A172 (cell line): ENCODE results near the gene TMCC3. TPM values are rescaled to one million over a fixed set of nuclear protein-coding genes. Genes with fewer than 3 reads are reported as not detected.
"Not testable (repeated sequence)": the region's sequence is repeated elsewhere in the genome, so short reads cannot be mapped to it uniquely, and the experiment has no call there.

Experiments
- DNase-seq: peaks from one replicate; pipeline ENCODE4 v3.0.0-alpha.2; 2015; ENCODE audit warnings: low spot score
- total RNA-seq: library from RNA; depleted of rRNA; stranded (reverse); fragments of >200 nt; shearing (Covaris generic); gene quantifications from 2 replicates; pipeline ENCODE4 v1.2.3, GENCODE V29; 2014

TMCC3 gene
- total RNA-seq, 1 experiment from 2014 or later = 0.05 TPM

- no peak for DNase-seq
Measured at GRCh38 chr12:94634717-94635116, 15.6 kb downstream of the TMCC3 start.

- DNase-seq = no peak
Measured at GRCh38 chr12:94633401-94633800, 17.0 kb downstream of the TMCC3 start.

GRCh38 chr12:94631058-94631457 is 19.3 kb downstream of the TMCC3 start:
- DNase-seq = no peak

- no peak for DNase-seq
Measured at GRCh38 chr12:94628819-94629472, 21.4 kb downstream of the TMCC3 start.

GRCh38 chr12:94628369-94628768 is 22.0 kb downstream of the TMCC3 start:
- no peak for DNase-seq

GRCh38 chr12:94625531-94625930 is 24.8 kb downstream of the TMCC3 start:
- no peak for DNase-seq

GRCh38 chr12:94623161-94623920 is 27.0 kb downstream of the TMCC3 start:
- no peak for DNase-seq

- no peak for DNase-seq
Measured at GRCh38 chr12:94622475-94622874, 27.9 kb downstream of the TMCC3 start.

- DNase-seq = peak; percentile 18
Measured at GRCh38 chr12:94621662-94622359, 28.5 kb downstream of the TMCC3 start.

- no peak for DNase-seq
Measured at GRCh38 chr12:94620621-94621020, 29.7 kb downstream of the TMCC3 start.

- peak; percentile 76 for DNase-seq
Measured at GRCh38 chr12:94618995-94619695, 31.2 kb downstream of the TMCC3 start.

GRCh38 chr12:94617101-94617500 is 33.3 kb downstream of the TMCC3 start:
- no peak for DNase-seq

- DNase-seq = peak; percentile 48
Measured at GRCh38 chr12:94616203-94616729, 34.1 kb downstream of the TMCC3 start.

- peak; percentile 47 for DNase-seq
Measured at GRCh38 chr12:94615260-94616181, 34.8 kb downstream of the TMCC3 start.

- peak; percentile 7 for DNase-seq
Measured at GRCh38 chr12:94614288-94614721, 36.1 kb downstream of the TMCC3 start.

- no peak for DNase-seq
Measured at GRCh38 chr12:94609917-94610443, 40.4 kb downstream of the TMCC3 start.

GRCh38 chr12:94606810-94607209 is 43.5 kb downstream of the TMCC3 start:
- not testable (repeated sequence) for DNase-seq

GRCh38 chr12:94604366-94604698 is 46.0 kb downstream of the TMCC3 start:
- DNase-seq = no peak

GRCh38 chr12:94603434-94604365 is 46.7 kb downstream of the TMCC3 start:
- DNase-seq = peak; percentile 30
